ENCODE data around the gene POLR2L.

POLR2L gene

DNA sequence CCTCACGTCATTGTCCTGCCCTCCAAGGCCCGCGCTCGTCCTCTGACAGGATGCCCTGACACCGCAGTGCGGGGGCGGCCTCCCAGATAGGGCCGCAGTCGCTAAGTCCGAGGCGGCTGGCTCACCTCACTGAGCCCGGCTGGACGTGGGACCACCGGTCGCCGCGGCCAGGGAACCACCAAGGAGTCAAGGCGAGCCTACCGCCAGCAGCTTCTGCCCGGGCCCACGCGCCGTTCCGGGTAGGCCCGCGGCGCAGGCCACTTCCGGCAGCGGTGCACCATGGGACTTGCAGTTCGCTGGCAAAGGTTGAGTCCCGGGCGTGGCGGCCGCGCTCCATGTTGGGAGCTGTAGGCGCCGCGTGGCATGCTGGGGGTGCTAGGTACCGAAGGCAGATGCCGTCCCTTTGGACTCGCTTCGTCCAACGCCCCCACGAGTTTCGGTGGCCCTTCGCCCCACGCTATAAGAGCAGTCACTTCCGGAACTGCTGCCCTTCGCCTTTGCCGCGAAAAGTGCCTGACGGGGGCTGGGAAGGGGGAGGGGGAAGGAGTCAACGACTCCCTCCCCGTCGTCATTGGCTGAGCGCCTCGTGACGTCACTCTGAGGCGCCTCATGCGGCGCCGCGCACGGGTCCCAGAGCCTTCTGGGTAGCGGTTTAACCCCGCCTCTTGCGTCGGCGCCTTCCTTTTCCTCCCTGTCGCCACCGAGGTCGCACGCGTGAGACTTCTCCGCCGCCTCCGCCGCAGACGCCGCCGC is 32.9 kb downstream of the POLR2L start, which contains the start of gene RPLP2:
RPLP2 (plus strand) TSS at position 681 of the 753 bp plus-strand sequence. CDS start 268 bp downstream, outside the sequence.
- Histone ChIP-seq H2AFZ (ENCODE audit: low read length) (peak within 1 kb of the TSS; percentile 95), H3K27me3 (replicated peaks; ENCODE audit: insufficient read depth, low read length) (no peaks in the 10 kb centered on the region), H3K4me2 (ENCODE audit: low read depth, low read length) (peak within 1 kb of the TSS; percentile 95), H3K27ac (ENCODE audit: low read length) (peak within 1 kb of the TSS; percentile 96), H3K9me3 (replicated peaks; ENCODE audit: insufficient read depth, low read length) (no peaks in the 10 kb centered on the region), H3K36me3 (replicated peaks; ENCODE audit: insufficient read depth, low read length) (peaks cover 15% of the 10 kb centered on the region), H3K4me1 (ENCODE audit: low read length) (peaks cover 13% of the 10 kb centered on the region), H4K20me1 (ENCODE audit: insufficient read depth, low read length) (peaks cover 15% of the 10 kb centered on the region), H3K9me2 (replicated peaks; ENCODE audit: insufficient read depth, low read length) (no peaks in the 10 kb centered on the region), H3F3A (ENCODE audit: insufficient read depth, low read length) (peaks cover 51% of the 10 kb centered on the region), H3K79me2 (ENCODE audit: low read length) (peaks cover 54% of the 10 kb centered on the region), H3K9ac (ENCODE audit: low read length) (peak within 1 kb of the TSS; percentile 96), H3K4me3 (ENCODE audit: low read length) (peak within 1 kb of the TSS; percentile 100)
- no peak for TF ChIP-seq CTCF (IDR thresholded peaks at IDR 0.05; ENCODE audit: low read length)
- TF ChIP-seq EZH2phosphoT487 (IDR thresholded peaks at IDR 0.05; ENCODE audit: low read length) = no peak
- TF ChIP-seq EZH2 (optimal IDR thresholded peaks at IDR 0.05; ENCODE audit: low read depth, low read length) = no peak
- peak; percentile 98 for DNase-seq

- Histone ChIP-seq H4K20me1 (ENCODE audit: insufficient read depth, low read length) (peaks cover 15% of the 10 kb centered on the region), H2AFZ (ENCODE audit: low read length) (peak overlapping the region; percentile 95), H3K27me3 (replicated peaks; ENCODE audit: insufficient read depth, low read length) (no peaks in the 10 kb centered on the region), H3K9me2 (replicated peaks; ENCODE audit: insufficient read depth, low read length) (no peaks in the 10 kb centered on the region), H3K4me2 (ENCODE audit: low read depth, low read length) (peak overlapping the region; percentile 95), H3K27ac (ENCODE audit: low read length) (peak overlapping the region; percentile 96), H3K9me3 (replicated peaks; ENCODE audit: insufficient read depth, low read length) (no peaks in the 10 kb centered on the region), H3K9ac (ENCODE audit: low read length) (peak overlapping the region; percentile 96), H3K4me3 (ENCODE audit: low read length) (peak overlapping the region; percentile 100), H3K4me1 (ENCODE audit: low read length) (peaks cover 17% of the 10 kb centered on the region), H3K79me2 (ENCODE audit: low read length) (peaks cover 62% of the 10 kb centered on the region), H3K36me3 (replicated peaks; ENCODE audit: insufficient read depth, low read length) (peaks cover 15% of the 10 kb centered on the region), H3F3A (ENCODE audit: insufficient read depth, low read length) (peaks cover 46% of the 10 kb centered on the region)
- peak; percentile 45 for DNase-seq
- TF ChIP-seq CTCF (IDR thresholded peaks at IDR 0.05; ENCODE audit: low read length) (peak; percentile 11; the same call in 1 of the 2 replicates), EZH2phosphoT487 (IDR thresholded peaks at IDR 0.05; ENCODE audit: low read length) (no peak), EZH2 (optimal IDR thresholded peaks at IDR 0.05; ENCODE audit: low read depth, low read length) (no peak)
Measured at GRCh38 chr11:808427-809286, 33.7 kb downstream of the POLR2L start.

- H3K4me3 ChIP-seq (ENCODE audit: low read length) = peak overlapping the region; percentile 95
- peaks cover 8% of the 10 kb centered on the region; the same call in 1 of the 2 replicates for H3K4me1 ChIP-seq (ENCODE audit: low read length)
- H3K79me2 ChIP-seq (ENCODE audit: low read length) = peaks cover 45% of the 10 kb centered on the region
- no peaks in the 10 kb centered on the region for H4K20me1 ChIP-seq (ENCODE audit: insufficient read depth, low read length)
- peak overlapping the region; percentile 98 for H3K4me2 ChIP-seq (ENCODE audit: low read depth, low read length)
- H3K27ac ChIP-seq (ENCODE audit: low read length) = peak overlapping the region; percentile 18; the same call in 1 of the 2 replicates
- no peak for DNase-seq
- peak overlapping the region; percentile 74 for H2AFZ ChIP-seq (ENCODE audit: low read length)
- no peaks in the 10 kb centered on the region for H3K9me3 ChIP-seq (replicated peaks; ENCODE audit: insufficient read depth, low read length)
- TF ChIP-seq CTCF (IDR thresholded peaks at IDR 0.05; ENCODE audit: low read length) (no peak), EZH2phosphoT487 (IDR thresholded peaks at IDR 0.05; ENCODE audit: low read length) (no peak), EZH2 (optimal IDR thresholded peaks at IDR 0.05; ENCODE audit: low read depth, low read length) (no peak)
- H3K27me3 ChIP-seq (replicated peaks; ENCODE audit: insufficient read depth, low read length) = no peaks in the 10 kb centered on the region
- H3K9me2 ChIP-seq (replicated peaks; ENCODE audit: insufficient read depth, low read length) = no peaks in the 10 kb centered on the region
- peaks cover 12% of the 10 kb centered on the region; the same call in 1 of the 2 replicates for H3F3A ChIP-seq (ENCODE audit: insufficient read depth, low read length)
- H3K36me3 ChIP-seq (replicated peaks; ENCODE audit: insufficient read depth, low read length) = no peaks in the 10 kb centered on the region
- peak overlapping the region; percentile 85 for H3K9ac ChIP-seq (ENCODE audit: low read length)
Measured at GRCh38 chr11:804599-804964, 37.7 kb downstream of the POLR2L start.
